NCI-H510A treated with DMSO at 0.1 percent for 48 hours (cell line): Measurements from ENCODE around the gene MYBPC2.
A peak's percentile ranks its signal among the peaks of the same experiment; 100 is the strongest.
"Not testable (repeated sequence)": the region's sequence is repeated elsewhere in the genome, so short reads cannot be mapped to it uniquely, and the experiment has no call there.

Source experiments
- DNase-seq: peaks from one replicate; lab custom pipeline; 2025; lab: John Stamatoyannopoulos, UW

MYBPC2 gene

DNA sequence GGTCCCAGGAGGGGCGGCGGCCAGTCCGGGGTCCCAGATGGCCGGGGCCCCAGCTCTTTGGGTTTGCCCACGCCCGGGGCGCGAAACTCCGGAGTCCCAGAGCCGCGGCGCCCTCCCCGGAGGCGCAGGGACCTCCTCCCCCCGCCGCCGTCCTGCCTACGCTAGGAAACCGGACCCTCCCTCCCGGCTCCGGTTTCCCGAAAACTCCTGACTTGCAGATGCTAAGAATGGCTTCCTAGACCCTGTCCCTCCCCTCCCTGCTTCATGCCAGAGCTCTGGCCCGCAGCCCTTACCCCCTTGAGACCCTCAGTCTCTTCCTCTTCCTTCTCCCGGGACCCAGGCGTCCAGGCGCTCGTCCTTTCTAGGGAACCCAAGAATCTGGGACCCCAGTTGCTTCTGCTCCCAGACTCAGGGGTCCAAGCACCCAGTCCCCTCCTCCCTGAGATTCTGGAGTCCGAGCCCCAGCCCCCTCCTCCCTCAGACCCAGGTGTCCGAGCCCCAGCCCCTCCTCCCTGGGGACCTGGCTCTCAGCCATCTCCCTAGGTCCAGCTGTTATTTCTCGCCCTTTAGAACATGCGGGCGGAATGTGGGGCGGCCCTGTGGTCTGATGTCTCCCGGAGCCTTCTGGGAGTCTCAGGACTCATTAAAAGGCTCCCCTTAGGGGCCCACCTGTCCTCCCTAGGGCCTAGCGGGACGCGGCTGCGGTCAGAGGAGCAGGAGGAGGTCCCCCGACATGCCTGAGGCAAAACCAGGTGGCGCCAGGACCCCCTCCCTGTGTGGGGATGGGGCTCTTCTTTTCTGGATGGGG, at the start of gene MYBPC2:
TSS of gene MYBPC2 (plus strand) at position 672 of the 808 bp plus-strand sequence. CDS start at position 734, 62 bp downstream.
- DNase-seq, result no peak

- DNase-seq, result no peak
Observed at GRCh38 chr19:50383001-50383851, 49.5 kb upstream of the MYBPC2 start.

- peak; percentile 98 for DNase-seq
Observed at GRCh38 chr19:50383852-50384684, 48.6 kb upstream of the MYBPC2 start, which contains the start of gene POLD1. Gene POLD1, plus strand, starts transcription at chr19:50384347. Its CDS starts 14,505 bp downstream, at chr19:50398852.

GRCh38 chr19:50384685-50385535, 47.8 kb upstream of the MYBPC2 start:
- no peak for DNase-seq

GRCh38 chr19:50387176-50387867, 45.4 kb upstream of the MYBPC2 start:
- DNase-seq, result no peak

DNA sequence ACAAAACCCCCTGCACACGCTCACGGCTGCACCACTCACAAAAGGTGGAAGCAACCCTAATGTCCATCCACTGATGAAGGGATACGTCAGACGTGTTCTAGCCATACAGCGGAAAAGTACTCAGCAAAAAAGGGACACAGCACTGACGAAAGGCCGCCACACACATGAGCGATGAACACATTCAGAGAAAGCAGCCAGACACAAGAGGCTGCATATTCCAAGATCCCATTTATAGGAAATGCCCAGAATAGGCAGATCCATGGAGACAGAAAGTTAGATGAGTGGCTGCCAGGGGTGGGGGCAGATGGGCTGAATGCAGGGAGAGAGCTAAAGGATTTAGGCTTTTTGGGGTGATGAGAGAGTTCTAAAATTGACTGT, 44.8 kb upstream of the MYBPC2 start:
- DNase-seq, result no peak

- not testable (repeated sequence) for DNase-seq
Observed at GRCh38 chr19:50390295-50390694, 42.4 kb upstream of the MYBPC2 start.

DNA sequence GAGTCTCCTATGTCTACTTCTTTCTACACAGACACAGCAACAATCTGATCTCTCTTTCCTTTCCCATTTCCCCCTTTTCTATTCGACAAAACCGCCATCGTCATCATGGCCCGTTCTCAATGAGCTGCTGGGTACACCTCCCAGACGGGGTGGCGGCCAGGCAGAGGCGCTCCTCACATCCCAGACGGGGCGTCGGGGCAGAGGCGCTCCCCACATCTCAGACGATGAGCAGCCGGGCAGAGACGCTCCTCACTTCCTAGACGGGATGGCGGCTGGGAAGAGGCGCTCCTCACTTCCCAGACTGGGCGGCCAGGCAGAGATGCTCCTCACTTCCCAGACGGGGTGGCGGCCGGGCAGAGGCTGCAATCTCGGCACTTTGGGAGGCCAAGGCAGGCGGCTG, 41.7 kb upstream of the MYBPC2 start:
- not testable (repeated sequence) for DNase-seq

DNA sequence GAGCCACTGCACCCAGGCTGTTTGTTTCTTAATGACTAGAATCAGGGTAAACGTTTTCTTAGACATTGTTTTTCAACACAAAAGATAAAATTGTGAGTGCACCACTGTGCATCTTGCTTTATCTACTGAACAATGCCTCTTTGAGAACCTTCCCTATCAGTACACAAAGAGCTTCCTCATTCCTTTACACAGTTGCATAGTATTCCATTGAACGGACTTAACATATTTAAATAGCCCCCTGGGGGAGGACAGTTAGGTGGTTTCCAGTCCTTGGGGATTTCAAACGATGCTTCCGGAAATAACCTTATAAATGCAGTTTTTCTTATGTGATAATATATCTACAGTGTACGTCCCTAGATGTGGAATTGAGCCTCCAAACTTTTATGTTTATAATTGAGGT, 39.9 kb upstream of the MYBPC2 start:
- DNase-seq, result no peak

- no peak for DNase-seq
Observed at GRCh38 chr19:50393589-50393988, 39.1 kb upstream of the MYBPC2 start.

DNA sequence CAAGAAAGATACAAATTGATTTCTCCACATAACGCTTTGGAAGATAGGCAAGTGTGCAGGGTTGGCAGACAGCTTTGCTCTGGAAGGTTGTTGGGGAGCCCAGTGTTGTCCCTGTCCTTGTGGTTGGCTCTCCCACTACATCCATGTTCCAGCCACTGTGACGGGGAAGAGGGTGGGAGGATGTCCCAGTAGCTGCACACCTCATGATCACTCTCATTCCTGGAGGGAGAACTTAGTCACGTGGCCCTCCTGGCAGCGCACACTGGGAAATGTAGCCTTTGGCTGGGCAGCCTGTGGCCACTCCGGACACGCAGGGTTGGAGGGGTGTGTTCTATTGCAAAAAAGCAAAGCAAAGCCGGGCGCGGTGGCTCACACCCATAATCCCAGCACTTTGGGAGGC, 38.7 kb upstream of the MYBPC2 start:
- no peak for DNase-seq

DNA sequence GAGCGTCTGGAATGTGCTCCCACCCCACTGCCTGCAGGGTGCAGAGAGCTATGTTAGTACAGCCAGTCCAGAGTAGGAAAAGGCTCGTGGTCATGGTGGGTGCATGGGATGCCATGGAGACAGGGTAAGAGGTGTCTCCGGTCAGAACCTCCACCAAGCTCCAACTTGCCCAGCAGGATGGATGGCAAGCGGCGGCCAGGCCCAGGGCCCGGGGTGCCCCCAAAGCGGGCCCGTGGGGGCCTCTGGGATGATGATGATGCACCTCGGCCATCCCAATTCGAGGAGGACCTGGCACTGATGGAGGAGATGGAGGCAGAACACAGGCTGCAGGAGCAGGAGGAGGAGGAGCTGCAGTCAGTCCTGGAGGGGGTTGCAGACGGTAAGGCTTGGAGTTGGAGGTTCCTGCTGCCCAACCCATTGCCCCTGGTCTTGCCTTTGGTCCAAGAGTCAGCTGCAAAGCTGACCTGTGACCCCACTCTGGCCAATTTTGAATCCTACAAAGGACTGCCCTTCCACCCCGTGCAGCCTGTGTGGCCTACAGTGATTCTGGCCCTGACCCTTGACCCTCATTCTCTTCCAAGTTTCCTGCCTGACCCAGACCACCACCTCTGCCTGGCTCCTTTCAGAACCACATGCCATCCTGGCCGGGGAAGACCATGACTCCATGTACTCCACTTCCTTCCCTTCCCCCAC, 33.9 kb upstream of the MYBPC2 start:
- DNase-seq, result no peak

- no peak for DNase-seq
Observed at GRCh38 chr19:50399368-50399745, 33.3 kb upstream of the MYBPC2 start.

- DNase-seq, result no peak
Observed at GRCh38 chr19:50401605-50402450, 30.9 kb upstream of the MYBPC2 start.

- DNase-seq, result no peak
Observed at GRCh38 chr19:50402544-50403301, 30.0 kb upstream of the MYBPC2 start.

DNA sequence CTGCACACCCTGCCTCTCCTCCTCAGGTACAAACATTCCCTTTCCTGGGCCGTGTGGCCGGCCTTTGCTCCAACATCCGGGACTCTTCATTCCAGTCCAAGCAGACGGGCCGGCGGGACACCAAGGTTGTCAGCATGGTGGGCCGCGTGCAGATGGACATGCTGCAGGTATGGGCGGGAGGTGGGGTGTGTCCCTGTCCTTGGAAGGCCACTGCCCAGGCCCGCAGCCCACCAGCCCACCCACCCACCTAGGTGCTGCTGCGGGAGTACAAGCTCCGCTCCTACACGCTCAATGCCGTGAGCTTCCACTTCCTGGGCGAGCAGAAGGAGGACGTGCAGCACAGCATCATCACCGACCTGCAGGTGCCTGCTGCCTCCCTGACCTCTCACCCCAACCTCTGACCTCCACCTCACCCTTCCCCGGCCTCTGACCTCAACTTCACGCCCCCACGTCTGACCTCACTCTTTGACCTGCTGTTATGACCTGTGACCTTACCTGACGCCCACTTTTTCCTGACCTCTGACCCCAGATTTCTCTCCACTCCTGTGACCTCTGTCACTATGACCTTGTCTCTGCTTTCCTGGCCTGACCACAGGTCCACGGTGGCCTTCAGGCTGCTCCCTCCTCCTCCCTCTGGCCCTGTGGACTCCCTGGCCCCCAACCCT, 26.4 kb upstream of the MYBPC2 start:
- DNase-seq, result no peak

DNA sequence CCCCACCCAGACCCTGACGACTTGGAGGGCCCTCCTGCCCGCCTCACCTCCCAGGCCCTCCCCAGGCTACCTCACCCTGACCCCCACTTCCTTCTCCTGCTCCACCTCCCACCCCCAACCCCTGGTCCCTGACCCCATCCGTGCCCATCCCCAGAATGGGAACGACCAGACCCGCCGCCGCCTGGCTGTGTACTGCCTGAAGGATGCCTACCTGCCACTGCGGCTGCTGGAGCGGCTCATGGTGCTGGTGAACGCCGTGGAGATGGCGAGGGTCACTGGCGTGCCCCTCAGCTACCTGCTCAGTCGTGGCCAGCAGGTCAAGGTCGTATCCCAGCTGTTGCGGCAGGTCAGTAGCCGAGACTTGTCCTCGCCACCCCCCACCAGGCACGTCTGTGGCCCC, 25.9 kb upstream of the MYBPC2 start:
- DNase-seq, result no peak

- DNase-seq, result no peak
Observed at GRCh38 chr19:50409347-50409746, 23.3 kb upstream of the MYBPC2 start.
